Measurements from ENCODE around the gene GALNT2. TPM values are rescaled to one million over a fixed set of nuclear protein-coding genes. Genes with fewer than 3 reads are reported as not detected.

GALNT2 gene
- total RNA-seq, 1 experiment from 2014 or later: 152 TPM

- CTCF ChIA-PET: no interaction called here
- POLR2A ChIA-PET: no interaction called here
- BruUV-seq (replicated peaks): no TSS peak
- TF ChIP-seq, protein P1, sequence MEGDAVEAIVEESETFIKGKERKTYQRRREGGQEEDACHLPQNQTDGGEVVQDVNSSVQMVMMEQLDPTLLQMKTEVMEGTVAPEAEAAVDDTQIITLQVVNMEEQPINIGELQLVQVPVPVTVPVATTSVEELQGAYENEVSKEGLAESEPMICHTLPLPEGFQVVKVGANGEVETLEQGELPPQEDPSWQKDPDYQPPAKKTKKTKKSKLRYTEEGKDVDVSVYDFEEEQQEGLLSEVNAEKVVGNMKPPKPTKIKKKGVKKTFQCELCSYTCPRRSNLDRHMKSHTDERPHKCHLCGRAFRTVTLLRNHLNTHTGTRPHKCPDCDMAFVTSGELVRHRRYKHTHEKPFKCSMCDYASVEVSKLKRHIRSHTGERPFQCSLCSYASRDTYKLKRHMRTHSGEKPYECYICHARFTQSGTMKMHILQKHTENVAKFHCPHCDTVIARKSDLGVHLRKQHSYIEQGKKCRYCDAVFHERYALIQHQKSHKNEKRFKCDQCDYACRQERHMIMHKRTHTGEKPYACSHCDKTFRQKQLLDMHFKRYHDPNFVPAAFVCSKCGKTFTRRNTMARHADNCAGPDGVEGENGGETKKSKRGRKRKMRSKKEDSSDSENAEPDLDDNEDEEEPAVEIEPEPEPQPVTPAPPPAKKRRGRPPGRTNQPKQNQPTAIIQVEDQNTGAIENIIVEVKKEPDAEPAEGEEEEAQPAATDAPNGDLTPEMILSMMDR (IDR thresholded peaks at IDR 0.05): no peak
- no peak for TF ChIP-seq REST (IDR thresholded peaks at IDR 0.05; ENCODE audit: insufficient read depth in 1 of 2, low read depth in 2 of 2, low read length in 1 of 2)
- TF ChIP-seq POLR2AphosphoS5 (IDR thresholded peaks at IDR 0.05; ENCODE audit: low read depth, low read length): no peak
- TF ChIP-seq SIN3A (IDR thresholded peaks at IDR 0.05; ENCODE audit: borderline replicate concordance, insufficient read depth, low read depth, low read length): no peak
- TF ChIP-seq TCF7L2 (IDR thresholded peaks at IDR 0.05; ENCODE audit: low read depth, low read length): no peak
- in situ Hi-C loops (cut with HindIII; ENCODE audit: low pct_unique_long_range_greater_than_20kb, low sequenced_read_pairs): no loop called here
- Histone ChIP-seq H3K27me3 (ENCODE audit: control insufficient read depth, insufficient read depth, low read length) (no peaks in the 10 kb centered on the region), H3K9me3 (ENCODE audit: control insufficient read depth, insufficient read depth, low read depth, low read length) (no peaks in the 10 kb centered on the region), H3K4me3 (ENCODE audit: low read depth in 2 of 2, low read length in 2 of 2) (no peak overlapping the region), H3K36me3 (ENCODE audit: control insufficient read depth, insufficient read depth, low read length) (peaks cover 5% of the 10 kb centered on the region; the same call in 1 of the 2 replicates), H3K4me1 (ENCODE audit: control insufficient read depth, insufficient read depth, low read length) (no peaks in the 10 kb centered on the region), H3K27ac (ENCODE audit: low read length) (no peak overlapping the region)
- DNase-seq (ENCODE audit: low read depth, low spot score): no peak
- ATAC-seq: no peak
- intact Hi-C loops (cut with micrococcal nuclease; ENCODE audit: unreplicated experiment): no loop called here
These were observed 203.1 kb downstream of the GALNT2 start for GRCh38 chr1:230270185-230270558.

- Histone ChIP-seq H3K36me3 (ENCODE audit: control insufficient read depth, insufficient read depth, low read length) (peaks cover 5% of the 10 kb centered on the region; the same call in 1 of the 2 replicates), H3K9me3 (ENCODE audit: control insufficient read depth, insufficient read depth, low read depth, low read length) (no peaks in the 10 kb centered on the region), H3K27me3 (ENCODE audit: control insufficient read depth, insufficient read depth, low read length) (no peaks in the 10 kb centered on the region), H3K4me1 (ENCODE audit: control insufficient read depth, insufficient read depth, low read length) (no peaks in the 10 kb centered on the region), H3K27ac (ENCODE audit: low read length) (no peak overlapping the region), H3K4me3 (ENCODE audit: low read depth in 2 of 2, low read length in 2 of 2) (no peak overlapping the region)
- BruUV-seq (replicated peaks): no TSS peak
- intact Hi-C loops (cut with micrococcal nuclease; ENCODE audit: unreplicated experiment) (no loop called here), in situ Hi-C loops (cut with HindIII; ENCODE audit: low pct_unique_long_range_greater_than_20kb, low sequenced_read_pairs) (no loop called here)
- ChIA-PET CTCF (no interaction called here), POLR2A (no interaction called here)
- no peak for DNase-seq (ENCODE audit: low read depth, low spot score)
- TF ChIP-seq REST (IDR thresholded peaks at IDR 0.05; ENCODE audit: insufficient read depth in 1 of 2, low read depth in 2 of 2, low read length in 1 of 2) (no peak), POLR2AphosphoS5 (IDR thresholded peaks at IDR 0.05; ENCODE audit: low read depth, low read length) (no peak), TCF7L2 (IDR thresholded peaks at IDR 0.05; ENCODE audit: low read depth, low read length) (no peak), SIN3A (IDR thresholded peaks at IDR 0.05; ENCODE audit: borderline replicate concordance, insufficient read depth, low read depth, low read length) (no peak)
- TF ChIP-seq, protein P1 (IDR thresholded peaks at IDR 0.05): no peak
- ATAC-seq: no peak
These were observed 203.7 kb downstream of the GALNT2 start for GRCh38 chr1:230270559-230271281.
